WI38 (cell line): Measurements from ENCODE around the gene KLF2.

ENCODE experiments used
- H3K4me3 ChIP-seq: 2 replicates; pipeline ENCODE4 v1.5.1; 2011; ENCODE audit warnings: low read depth, mild to moderate bottlenecking, control low read depth, low read length
- CTCF ChIP-seq: IDR thresholded peaks from 2 replicates; pipeline ENCODE4 v1.5.1; 2012; ENCODE audit warnings: low read depth, mild to moderate bottlenecking, control low read depth, low read length

The KLF2 gene

GRCh38 chr19:16366056-16366432 lies 41.4 kb downstream of the KLF2 start:
- H3K4me3 ChIP-seq = no peak overlapping the region
- no peak for TF ChIP-seq CTCF

- no peak overlapping the region for H3K4me3 ChIP-seq
- no peak for TF ChIP-seq CTCF
These were observed 42.0 kb downstream of the KLF2 start for GRCh38 chr19:16366433-16367260.

GRCh38 chr19:16367261-16367683 lies 42.6 kb downstream of the KLF2 start:
- no peak overlapping the region for H3K4me3 ChIP-seq
- TF ChIP-seq CTCF = no peak

- TF ChIP-seq CTCF = no peak
- H3K4me3 ChIP-seq = no peak overlapping the region
These were observed 44.0 kb downstream of the KLF2 start for GRCh38 chr19:16368385-16369305.

GRCh38 chr19:16369306-16369663 lies 44.7 kb downstream of the KLF2 start:
- no peak for TF ChIP-seq CTCF
- no peak overlapping the region for H3K4me3 ChIP-seq

- no peak for TF ChIP-seq CTCF
- H3K4me3 ChIP-seq = no peak overlapping the region
These were observed 45.3 kb downstream of the KLF2 start for GRCh38 chr19:16369664-16370576.
